Esophagus muscularis mucosa (tissue), 4 donors: ENCODE measurements around the gene RAD51B. TPM values are rescaled to one million over a fixed set of nuclear protein-coding genes. Genes with fewer than 3 reads are reported as not detected.
A peak's percentile ranks its signal among the peaks of the same experiment; 100 is the strongest.

Experiments used
- DNase-seq: peaks from one replicate; pipeline ENCODE4 v3.0.0-alpha.2; 2017; ENCODE audit errors: extremely low spot score
- H3K27ac ChIP-seq, 4 donors: fragments of 200-600 bp; sonication (generic); replicated peaks in 1 of 4; 1 replicate in 3 of 4; 2 replicates in 1 of 4; pipeline ENCODE4 v1.5.1; 2016 to 2019; ENCODE audit warnings: mild to moderate bottlenecking in 1 of 4
- H3K27me3 ChIP-seq, 4 donors: fragments of 200-600 bp; sonication (generic); one replicate each; pipeline versions ENCODE4 v1.5.1 to v1.6.0; 2016 to 2019
- H3K36me3 ChIP-seq, 4 donors: fragments of 200-600 bp; sonication (generic); one replicate each; pipeline ENCODE4 v1.5.1; 2016 to 2019
- H3K4me1 ChIP-seq, 4 donors: fragments of 200-600 bp; sonication (generic); one replicate each; pipeline ENCODE4 v1.5.1; 2016 to 2019
- H3K4me3 ChIP-seq, 4 donors: fragments of 200-600 bp; sonication (generic); 1 replicate in 2 of 4; 2 replicates in 2 of 4; pipeline ENCODE4 v1.5.1; 2016 to 2019; ENCODE audit warnings: mild to moderate bottlenecking in 4 of 4, moderate library complexity in 1 of 4
- H3K9me3 ChIP-seq, 4 donors: fragments of 200-600 bp; sonication (generic); 1 replicate in 3 of 4; 2 replicates in 1 of 4; pipeline ENCODE4 v1.5.1; 2016 to 2019
- EP300 ChIP-seq: sonication (generic); formaldehyde crosslinking; IDR thresholded peaks from one replicate; pipeline ENCODE4 v1.6.1; 2017; ENCODE audit warnings: antibody characterized with exemption
- POLR2A ChIP-seq: fragments of 450-650 bp; IDR thresholded peaks from one replicate; pipeline ENCODE4 v1.6.1; 2017; ENCODE audit warnings: antibody characterized with exemption, moderate library complexity, mild to moderate bottlenecking, low read depth
- POLR2AphosphoS5 ChIP-seq, 2 donors: sonication (generic); formaldehyde crosslinking; IDR thresholded peaks; one replicate each; pipeline ENCODE4 v1.6.1; 2017; ENCODE audit warnings: antibody characterized with exemption in 2 of 2
- WGBS: methylation state at CpG from one replicate; pipeline ENCODE4 v1.1.5; 2018; 5-methylcytosine and 5-hydroxymethylcytosine counted together
- intact Hi-C: fragments of 100-400 bp; cut with DNase I; formaldehyde crosslinking; loops from one replicate; pipeline ENCODE4 v1.15.1; 2023
- total RNA-seq, 4 donors: library from RNA; depleted of rRNA; stranded (reverse); fragments of >200 nt; gene quantifications; one replicate each; pipeline versions ENCODE4 v1.1.0 to v1.2.1, GENCODE V29; 2016
- TF ChIP-seq, protein P1 (sequence below), 3 experiments: fragments of 200-600 bp in 2 of 3; fragments of 450-650 bp in 1 of 3; sonication (generic) in 2 of 3; IDR thresholded peaks; one replicate each; pipeline ENCODE4 v1.5.1; 2017 to 2019; ENCODE audit warnings: antibody characterized with exemption in 3 of 3, mild to moderate bottlenecking in 2 of 3, moderate library complexity in 1 of 3

Gene RAD51B
- total RNA-seq, 4 donors from 2014 or later, result 2.8 to 11.1 (median 5.1) TPM

DNA sequence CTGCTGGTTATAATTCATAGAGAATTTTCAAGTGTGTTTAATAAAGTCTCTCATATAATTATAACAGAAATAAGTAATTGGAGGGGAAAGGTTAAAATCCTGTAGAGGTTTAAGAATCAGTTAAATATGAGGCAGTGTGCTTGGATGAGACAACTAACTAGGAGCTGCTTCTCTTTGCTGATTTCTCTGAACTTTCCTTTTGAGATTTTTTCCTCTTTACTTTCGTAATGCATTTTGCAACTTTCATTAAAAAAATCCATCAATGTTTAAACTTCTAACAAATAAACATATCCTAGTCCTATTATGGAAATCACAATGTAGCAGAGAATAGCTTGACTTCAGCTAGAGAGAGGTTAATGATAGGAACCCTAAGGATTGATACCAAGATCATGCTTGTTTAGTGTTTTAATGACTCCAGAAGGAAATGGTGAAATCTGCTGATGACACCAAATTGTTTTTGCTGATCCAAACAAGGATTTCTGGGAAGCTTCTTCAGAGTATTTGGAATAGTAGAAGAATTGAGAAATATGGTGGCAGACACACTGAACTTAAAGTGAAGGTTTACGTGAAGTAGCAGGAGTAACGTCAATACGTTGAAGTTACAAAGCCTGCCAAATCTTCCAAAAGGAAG, 122.6 kb downstream of the RAD51B start:
- Histone ChIP-seq H3K27me3 (no peaks in the 10 kb centered on the region), H3K9me3 (no peaks in the 10 kb centered on the region), H3K36me3 (no peaks in the 10 kb centered on the region), H3K4me1 (peaks cover 24 to 56% (median 52%) of the 10 kb centered on the region in 4 donors), H3K27ac (peak overlapping the region; percentile 66 to 81 (median 78)), H3K4me3 (peak overlapping the region in 1 of 4 donors; percentile 5)
- no peak for DNase-seq
- WGBS, result 48% methylated on average over 4 of the region's 4 CpGs
- intact Hi-C loops, result loop anchor here (5.0 kb wide), 1 partner anchor 305 kb away; no protein-coding TSS in a partner anchor
- TF ChIP-seq EP300 (no peak), POLR2AphosphoS5 (IDR thresholded peaks at IDR 0.05) (peak in 1 of 2 donors; percentile 33), POLR2A (no peak)
- TF ChIP-seq, protein P1, sequence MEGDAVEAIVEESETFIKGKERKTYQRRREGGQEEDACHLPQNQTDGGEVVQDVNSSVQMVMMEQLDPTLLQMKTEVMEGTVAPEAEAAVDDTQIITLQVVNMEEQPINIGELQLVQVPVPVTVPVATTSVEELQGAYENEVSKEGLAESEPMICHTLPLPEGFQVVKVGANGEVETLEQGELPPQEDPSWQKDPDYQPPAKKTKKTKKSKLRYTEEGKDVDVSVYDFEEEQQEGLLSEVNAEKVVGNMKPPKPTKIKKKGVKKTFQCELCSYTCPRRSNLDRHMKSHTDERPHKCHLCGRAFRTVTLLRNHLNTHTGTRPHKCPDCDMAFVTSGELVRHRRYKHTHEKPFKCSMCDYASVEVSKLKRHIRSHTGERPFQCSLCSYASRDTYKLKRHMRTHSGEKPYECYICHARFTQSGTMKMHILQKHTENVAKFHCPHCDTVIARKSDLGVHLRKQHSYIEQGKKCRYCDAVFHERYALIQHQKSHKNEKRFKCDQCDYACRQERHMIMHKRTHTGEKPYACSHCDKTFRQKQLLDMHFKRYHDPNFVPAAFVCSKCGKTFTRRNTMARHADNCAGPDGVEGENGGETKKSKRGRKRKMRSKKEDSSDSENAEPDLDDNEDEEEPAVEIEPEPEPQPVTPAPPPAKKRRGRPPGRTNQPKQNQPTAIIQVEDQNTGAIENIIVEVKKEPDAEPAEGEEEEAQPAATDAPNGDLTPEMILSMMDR (IDR thresholded peaks at IDR 0.05), result no peak

DNA sequence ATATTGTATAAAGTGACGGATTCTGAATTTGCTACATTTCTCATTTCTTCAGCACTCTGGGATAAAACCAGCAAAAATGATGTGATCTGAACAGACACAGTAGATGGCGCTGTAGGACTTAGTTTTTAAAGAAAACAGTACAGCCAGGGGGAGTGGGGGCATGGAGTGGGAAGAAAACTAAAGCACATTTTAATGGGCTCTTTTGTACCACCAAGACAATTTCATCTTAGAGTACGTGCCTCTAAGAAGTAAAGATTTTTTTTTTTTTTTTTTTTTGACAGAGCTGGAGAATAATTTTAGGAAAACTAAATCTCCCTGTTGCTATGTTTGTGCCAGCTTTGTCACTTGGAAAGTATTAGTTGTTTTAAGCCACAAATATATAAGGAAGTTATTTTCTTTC, 124.4 kb downstream of the RAD51B start:
- intact Hi-C loops, result loop anchor here (5.0 kb wide), 1 partner anchor 303 kb away; no protein-coding TSS in a partner anchor
- H3K4me3 ChIP-seq, result no peak overlapping the region
- no peak for DNase-seq
- 5% methylated on average over 3 of the region's 3 CpGs for WGBS
- H3K9me3 ChIP-seq, result no peaks in the 10 kb centered on the region
- H3K27me3 ChIP-seq, result no peaks in the 10 kb centered on the region
- no peaks in the 10 kb centered on the region for H3K36me3 ChIP-seq
- TF ChIP-seq, protein P1 (IDR thresholded peaks at IDR 0.05), result peak; percentile 71 to 91 (median 76)
- no peak for TF ChIP-seq EP300
- peaks cover 22 to 57% (median 51%) of the 10 kb centered on the region in 4 donors for H3K4me1 ChIP-seq
- H3K27ac ChIP-seq, result peak overlapping the region in 3 of 4 donors; percentile 66 to 81 (median 76)

DNA sequence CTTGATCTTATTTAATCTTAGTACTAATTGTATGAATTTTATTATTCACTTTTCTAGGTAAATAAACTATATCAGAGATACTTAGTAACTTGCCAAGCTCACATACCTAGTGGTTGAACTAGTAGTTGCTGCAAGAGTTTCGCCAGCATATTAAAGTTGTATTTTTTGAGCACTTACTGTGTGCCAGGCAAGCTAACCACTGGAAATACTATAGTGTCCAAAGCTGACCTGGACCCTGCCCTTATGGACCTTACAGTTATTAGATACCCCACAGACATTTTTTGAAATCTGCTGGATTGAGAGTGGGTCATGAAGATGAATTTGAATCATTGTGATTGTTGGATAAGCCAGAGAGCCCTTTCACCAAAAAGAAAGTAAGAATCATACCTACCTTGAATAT, 125.0 kb downstream of the RAD51B start:
- peaks cover 0 to 3% (median 2%) of the 10 kb centered on the region in 4 donors for H3K9me3 ChIP-seq
- H3K4me3 ChIP-seq, result no peak overlapping the region
- no peaks in the 10 kb centered on the region for H3K27me3 ChIP-seq
- no peaks in the 10 kb centered on the region for H3K36me3 ChIP-seq
- WGBS, result 90% methylated on average over 1 of the region's 1 CpG
- H3K27ac ChIP-seq, result peak overlapping the region in 3 of 4 donors; percentile 66 to 81 (median 76)
- H3K4me1 ChIP-seq, result peaks cover 22 to 57% (median 51%) of the 10 kb centered on the region in 4 donors
- DNase-seq, result no peak
- TF ChIP-seq, protein P1 (IDR thresholded peaks at IDR 0.05), result no peak
- TF ChIP-seq POLR2A, result no peak
- TF ChIP-seq POLR2AphosphoS5 (IDR thresholded peaks at IDR 0.05), result no peak
- no peak for TF ChIP-seq EP300
- intact Hi-C loops, result loop anchor here (5.0 kb wide), 1 partner anchor 303 kb away; no protein-coding TSS in a partner anchor

DNA sequence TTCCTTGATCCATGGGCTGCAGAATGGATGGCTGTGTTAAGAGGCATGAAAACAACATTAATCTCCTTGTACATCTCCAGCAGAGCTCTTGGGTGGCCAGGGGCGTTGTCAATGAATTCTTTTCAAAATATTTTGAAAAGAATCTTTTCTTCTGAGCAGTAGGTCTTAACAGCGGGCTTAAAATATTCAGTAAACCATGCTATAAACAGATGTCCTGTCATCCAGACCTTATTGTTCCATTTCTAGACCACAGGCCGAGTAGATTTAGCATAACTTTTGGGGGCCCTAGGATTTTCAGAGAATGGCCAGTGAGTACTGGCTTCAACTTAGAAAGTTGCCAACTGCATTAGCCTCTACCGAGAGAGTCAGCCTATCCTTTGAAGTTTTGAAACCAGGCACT, 130.2 kb downstream of the RAD51B start:
- no peak overlapping the region for H3K4me3 ChIP-seq
- no peaks in the 10 kb centered on the region for H3K36me3 ChIP-seq
- WGBS, result 95% methylated on average over 4 of the region's 4 CpGs
- peaks cover 0 to 9% (median 8%) of the 10 kb centered on the region in 4 donors for H3K9me3 ChIP-seq
- no peaks in the 10 kb centered on the region for H3K27me3 ChIP-seq
- TF ChIP-seq POLR2AphosphoS5 (IDR thresholded peaks at IDR 0.05) (no peak), EP300 (no peak), POLR2A (no peak)
- TF ChIP-seq, protein P1 (IDR thresholded peaks at IDR 0.05), result no peak
- no peak overlapping the region for H3K27ac ChIP-seq
- intact Hi-C loops, result loop anchor here (10.0 kb wide), 1 partner anchor 195 kb away; no protein-coding TSS in a partner anchor
- peaks cover 0 to 10% (median 6%) of the 10 kb centered on the region in 4 donors for H3K4me1 ChIP-seq
- DNase-seq, result no peak
